Kidney tubule cell (primary cell): ENCODE measurements around the gene UXS1.

Experiments
- DNase-seq: peaks from one replicate; pipeline ENCODE4 v3.0.0-alpha.2; 2018; ENCODE audit warnings: low spot score

Gene UXS1

GRCh38 chr2:106109675-106110424 is 84.3 kb downstream of the UXS1 start:
- DNase-seq = no peak

GRCh38 chr2:106108791-106109190 is 85.3 kb downstream of the UXS1 start:
- no peak for DNase-seq

GRCh38 chr2:106108351-106108750 is 85.8 kb downstream of the UXS1 start:
- no peak for DNase-seq

GRCh38 chr2:106107509-106108131 is 86.5 kb downstream of the UXS1 start:
- peak; percentile 85 for DNase-seq

GRCh38 chr2:106106622-106107508 is 87.2 kb downstream of the UXS1 start:
- no peak for DNase-seq

GRCh38 chr2:106105151-106105922 is 88.8 kb downstream of the UXS1 start:
- no peak for DNase-seq

GRCh38 chr2:106104332-106105062 is 89.6 kb downstream of the UXS1 start:
- DNase-seq = peak; percentile 72

GRCh38 chr2:106099691-106100090 is 94.4 kb downstream of the UXS1 start:
- DNase-seq = no peak

- no peak for DNase-seq
Measured at GRCh38 chr2:106098664-106099063, 95.4 kb downstream of the UXS1 start.

- no peak for DNase-seq
Measured at GRCh38 chr2:106098081-106098480, 96.0 kb downstream of the UXS1 start.

- DNase-seq = no peak
Measured at GRCh38 chr2:106097038-106098000, 96.8 kb downstream of the UXS1 start.

- no peak for DNase-seq
Measured at GRCh38 chr2:106096299-106097037, 97.6 kb downstream of the UXS1 start.

- no peak for DNase-seq
Measured at GRCh38 chr2:106095478-106096298, 98.4 kb downstream of the UXS1 start.

GRCh38 chr2:106094131-106094841 is 99.8 kb downstream of the UXS1 start:
- no peak for DNase-seq

GRCh38 chr2:106090916-106091618 is 103.0 kb downstream of the UXS1 start:
- no peak for DNase-seq

GRCh38 chr2:106089611-106090010 is 104.5 kb downstream of the UXS1 start:
- no peak for DNase-seq
